Amniotic stem cell (primary cell): ENCODE results near the gene TLE3.

ENCODE experiments used
- DNase-seq: peaks from one replicate; lab custom pipeline; 2025; lab: John Stamatoyannopoulos, UW

The TLE3 gene

GRCh38 chr15:70002897-70003296 is 94.8 kb downstream of the TLE3 start:
- DNase-seq: no peak

GRCh38 chr15:70001859-70002258 is 95.9 kb downstream of the TLE3 start:
- DNase-seq: no peak

GRCh38 chr15:69999392-70000085 is 98.2 kb downstream of the TLE3 start:
- no peak for DNase-seq

GRCh38 chr15:69998541-69999391 is 99.0 kb downstream of the TLE3 start:
- DNase-seq: no peak

- no peak for DNase-seq
Observed at GRCh38 chr15:69997813-69998212, 99.9 kb downstream of the TLE3 start.
